HFF-Myc (cell line): ENCODE results near the gene LATS2.

ENCODE experiments used
- DNase-seq: peaks from one replicate; pipeline ENCODE4 v3.0.0-alpha.2; 2011; ENCODE audit warnings: low read depth; ENCODE audit errors: extremely low read depth
- H3K4me3 ChIP-seq: replicated peaks from 2 replicates; pipeline ENCODE4 v1.5.1; 2011; ENCODE audit warnings: low read depth, mild to moderate bottlenecking, control low read depth, low read length
- TF ChIP-seq, protein P1 (sequence below): IDR thresholded peaks from 2 replicates; pipeline ENCODE4 v1.5.1; 2012; ENCODE audit warnings: mild to moderate bottlenecking, low read depth, low read length, control low read depth; ENCODE audit errors: missing control alignments

LATS2 gene

DNA sequence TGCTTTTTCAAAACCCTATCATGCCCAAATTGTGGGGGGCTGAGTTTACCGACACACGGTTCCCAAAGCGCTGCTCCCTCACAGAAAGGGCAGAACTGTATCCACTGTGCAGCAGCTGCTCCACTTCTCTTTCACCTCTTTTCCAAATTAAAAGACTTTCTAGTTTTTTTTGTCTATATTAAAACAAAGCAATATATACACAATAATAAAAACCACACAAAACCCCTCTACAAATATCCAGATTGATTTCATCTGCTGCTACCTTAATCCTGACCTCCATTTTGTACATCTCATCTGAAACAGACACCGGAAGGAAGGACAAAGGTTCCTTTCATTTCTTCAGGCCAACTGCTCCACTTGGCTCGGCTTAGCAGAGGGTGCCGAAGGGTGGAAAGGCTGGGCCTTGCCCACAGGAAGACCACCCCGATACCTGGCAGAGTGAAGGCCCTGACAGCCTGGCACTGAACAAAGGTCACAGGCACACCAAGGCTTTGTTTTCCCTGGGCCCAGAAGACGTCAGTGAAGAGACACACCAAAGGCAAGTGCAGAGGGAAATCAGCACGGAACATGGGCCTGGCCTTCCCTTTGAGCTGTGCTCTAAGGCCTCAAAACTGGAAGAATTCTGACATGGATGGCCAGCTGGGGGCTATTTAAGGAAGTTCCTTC, 71.6 kb downstream of the LATS2 start:
- no peak overlapping the region for H3K4me3 ChIP-seq
- TF ChIP-seq, protein P1, sequence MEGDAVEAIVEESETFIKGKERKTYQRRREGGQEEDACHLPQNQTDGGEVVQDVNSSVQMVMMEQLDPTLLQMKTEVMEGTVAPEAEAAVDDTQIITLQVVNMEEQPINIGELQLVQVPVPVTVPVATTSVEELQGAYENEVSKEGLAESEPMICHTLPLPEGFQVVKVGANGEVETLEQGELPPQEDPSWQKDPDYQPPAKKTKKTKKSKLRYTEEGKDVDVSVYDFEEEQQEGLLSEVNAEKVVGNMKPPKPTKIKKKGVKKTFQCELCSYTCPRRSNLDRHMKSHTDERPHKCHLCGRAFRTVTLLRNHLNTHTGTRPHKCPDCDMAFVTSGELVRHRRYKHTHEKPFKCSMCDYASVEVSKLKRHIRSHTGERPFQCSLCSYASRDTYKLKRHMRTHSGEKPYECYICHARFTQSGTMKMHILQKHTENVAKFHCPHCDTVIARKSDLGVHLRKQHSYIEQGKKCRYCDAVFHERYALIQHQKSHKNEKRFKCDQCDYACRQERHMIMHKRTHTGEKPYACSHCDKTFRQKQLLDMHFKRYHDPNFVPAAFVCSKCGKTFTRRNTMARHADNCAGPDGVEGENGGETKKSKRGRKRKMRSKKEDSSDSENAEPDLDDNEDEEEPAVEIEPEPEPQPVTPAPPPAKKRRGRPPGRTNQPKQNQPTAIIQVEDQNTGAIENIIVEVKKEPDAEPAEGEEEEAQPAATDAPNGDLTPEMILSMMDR: no peak
- DNase-seq: no peak

DNA sequence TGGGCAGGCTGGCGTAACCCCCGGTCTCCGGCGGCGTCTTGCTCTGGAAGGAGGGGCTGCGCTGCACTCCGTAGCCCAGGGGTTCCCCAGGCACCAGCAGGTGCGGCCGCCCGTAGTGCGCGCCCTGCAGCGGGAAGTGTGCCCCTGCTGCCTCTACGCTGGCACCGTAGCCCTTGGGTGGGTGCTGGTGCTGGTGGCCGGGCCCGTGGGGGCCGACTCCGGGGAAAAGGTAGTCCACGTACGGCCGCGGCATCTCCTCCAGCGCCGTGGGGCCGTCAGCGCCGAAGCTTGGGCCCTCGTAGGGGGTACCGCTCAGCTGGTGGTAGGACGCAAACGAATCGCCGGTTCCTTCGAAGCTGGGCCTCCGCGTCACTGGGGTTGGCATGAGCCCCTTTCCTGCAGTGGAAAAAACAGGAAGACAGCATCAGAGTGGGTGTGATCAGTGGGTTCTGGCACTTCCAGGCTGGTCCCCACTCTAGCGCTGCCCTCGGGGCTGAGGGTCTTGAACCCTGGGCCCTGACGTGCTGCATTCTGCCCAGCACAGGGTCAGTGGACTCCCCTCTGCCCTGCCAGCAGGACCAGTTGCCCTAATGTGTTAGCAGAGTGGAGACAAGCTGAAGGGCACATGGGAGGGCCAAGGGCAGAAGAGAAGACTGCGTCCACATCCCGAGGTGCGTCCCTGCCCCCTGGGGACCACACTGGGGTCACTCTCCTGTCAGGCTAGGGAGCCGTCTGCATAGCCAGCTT, 72.3 kb downstream of the LATS2 start:
- no peak overlapping the region for H3K4me3 ChIP-seq
- TF ChIP-seq, protein P1: no peak
- DNase-seq: no peak

DNA sequence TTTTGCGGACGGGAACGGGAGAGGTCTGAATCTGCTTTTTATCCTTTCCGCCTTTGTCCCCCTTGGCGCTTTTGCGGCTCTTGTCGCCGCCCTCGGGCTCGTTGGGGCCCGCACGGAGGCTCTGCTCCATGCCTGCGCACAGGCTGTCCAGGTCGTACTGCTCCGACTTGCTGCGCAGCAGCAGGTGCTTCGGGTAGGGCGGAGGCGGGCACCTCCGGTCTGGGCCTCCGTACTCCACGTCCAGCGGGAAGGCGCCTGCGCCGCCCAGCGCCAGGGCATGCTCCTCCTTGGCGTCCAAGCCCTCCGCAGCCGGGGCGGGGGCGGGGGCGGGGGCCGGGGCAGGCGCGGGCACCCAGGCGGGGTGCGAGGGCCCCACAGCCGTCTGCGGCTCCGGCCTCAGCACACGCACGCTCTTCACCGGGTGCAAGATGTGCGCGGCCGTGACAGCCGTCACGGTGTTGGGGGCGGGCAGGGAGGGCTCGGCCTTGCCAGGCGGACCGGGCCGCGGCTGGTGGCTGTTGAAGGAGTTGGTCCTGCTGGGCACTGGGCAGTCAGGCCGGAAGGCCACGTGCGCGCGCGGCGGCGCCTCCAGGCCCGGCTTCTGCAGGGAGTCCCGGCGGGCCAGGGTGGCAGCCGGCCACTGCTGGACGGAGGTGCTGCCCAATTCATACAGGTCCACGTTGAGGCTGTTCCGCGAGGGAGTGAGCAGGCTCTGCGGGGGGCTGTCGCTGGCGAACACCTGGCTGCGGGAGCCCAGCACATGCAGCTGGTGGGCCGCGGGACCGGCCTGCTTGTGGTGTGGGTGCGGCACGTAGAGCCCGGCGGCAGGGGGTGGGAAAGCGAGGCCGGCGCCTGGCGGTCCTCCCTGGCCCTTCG, 73.1 kb downstream of the LATS2 start:
- DNase-seq: no peak

DNA sequence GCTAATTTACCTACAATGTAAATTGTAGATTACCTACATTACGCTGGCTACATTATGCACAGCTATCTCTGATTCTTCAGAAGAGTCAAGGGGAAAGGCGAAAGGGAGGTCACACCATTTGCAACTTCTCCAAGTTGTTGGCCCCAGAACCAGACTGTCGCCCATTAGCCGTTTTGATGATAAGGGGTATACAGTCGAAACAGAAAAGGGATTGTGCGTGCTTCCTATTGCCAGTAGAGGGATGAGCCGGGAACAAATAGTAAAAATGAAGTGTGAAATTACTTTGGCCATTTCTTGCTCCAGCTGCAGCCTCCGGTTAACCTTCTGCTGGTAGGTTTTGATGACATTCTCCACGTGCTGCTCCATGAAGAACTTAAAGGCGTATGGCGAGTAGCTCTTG, 73.8 kb downstream of the LATS2 start:
- TF ChIP-seq, protein P1: no peak

More for the DNA sequence above, 73.1 kb downstream of the LATS2 start:
- TF ChIP-seq, protein P1: no peak
- no peak overlapping the region for H3K4me3 ChIP-seq

DNA sequence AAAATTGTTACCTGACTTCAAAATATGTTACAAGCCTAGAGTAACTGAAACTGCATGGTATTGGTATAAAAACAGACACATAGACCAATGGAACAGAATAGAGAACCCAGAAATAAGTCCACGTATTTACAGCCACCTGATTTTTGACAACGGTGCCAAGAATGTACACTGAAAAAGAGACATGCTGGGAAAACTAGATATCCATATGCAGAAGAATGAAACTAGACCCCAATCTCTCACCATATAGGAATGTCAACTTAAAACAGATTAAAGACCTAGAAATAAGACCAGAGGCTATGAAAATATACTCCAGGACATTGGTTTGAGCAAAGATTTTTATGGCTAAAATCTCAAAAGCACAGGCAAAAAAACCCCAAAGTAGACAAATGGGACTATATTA, 76.5 kb downstream of the LATS2 start:
- DNase-seq: no peak
- H3K4me3 ChIP-seq: no peak overlapping the region
- TF ChIP-seq, protein P1: no peak

More for the DNA sequence above, 73.8 kb downstream of the LATS2 start:
- no peak overlapping the region for H3K4me3 ChIP-seq
- DNase-seq: no peak

DNA sequence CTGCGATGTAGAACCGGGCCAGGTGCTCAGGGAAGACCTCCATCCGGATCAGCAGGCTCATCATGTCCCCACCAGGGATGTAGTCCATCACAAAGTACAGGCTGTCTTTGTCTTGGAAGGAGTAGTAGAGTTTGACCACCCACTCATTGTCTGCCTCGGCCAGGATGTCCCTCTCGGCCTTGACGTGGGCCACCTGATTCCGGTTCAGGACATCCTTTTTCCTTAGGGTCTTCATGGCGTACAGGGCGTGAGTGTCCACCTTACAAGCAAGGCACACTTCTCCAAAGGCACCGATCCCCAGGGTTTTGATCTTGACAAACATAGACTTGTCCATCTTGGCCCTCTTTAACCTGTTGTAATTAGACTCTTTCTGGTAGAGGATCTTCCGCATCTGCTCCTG, 78.0 kb downstream of the LATS2 start:
- no peak overlapping the region for H3K4me3 ChIP-seq
- TF ChIP-seq, protein P1: no peak
- DNase-seq: no peak
